ENCODE measurements around the gene UBAC2. TPM values are rescaled to one million over a fixed set of nuclear protein-coding genes. Genes with fewer than 3 reads are reported as not detected.

UBAC2 gene
- total RNA-seq, 4 donors from 2014 or later, result 51.0 to 71.5 (median 61.1) TPM

GRCh38 chr13:99224021-99224420, 23.4 kb downstream of the UBAC2 start:
- H3K27me3 ChIP-seq, result no peaks in the 10 kb centered on the region
- TF ChIP-seq CTCF (IDR thresholded peaks at IDR 0.05 in 4 of 5, conservative IDR thresholded peaks at IDR 0.05 in 1 of 5), result no peak
- no peak for TF ChIP-seq POLR2A (IDR thresholded peaks at IDR 0.05)
- intact Hi-C loops (cut with DNase I; ENCODE audit: low total_unique reads) (loop anchor here (5.0 to 10.0 kb wide), 2 partner anchors 33 to 91 kb away; partner anchors contain the start of gene GPR18), in situ Hi-C loops (cut with MboI; ENCODE audit: low sequenced_read_pairs in 4 of 4) (no loop called here)
- ATAC-seq, result no peak
- H3K4me3 ChIP-seq, result no peak overlapping the region
- no peaks in the 10 kb centered on the region for H3K9me3 ChIP-seq
- no peak for DNase-seq
- peak overlapping the region; percentile 20 to 84 (median 53) for H3K27ac ChIP-seq
- no peaks in the 10 kb centered on the region for H3K36me3 ChIP-seq
- H3K4me1 ChIP-seq, result peaks cover 81 to 89% of the 10 kb centered on the region in 2 donors

- H3K4me3 ChIP-seq, result no peak overlapping the region
- H3K9me3 ChIP-seq, result no peaks in the 10 kb centered on the region
- intact Hi-C loops (cut with DNase I; ENCODE audit: low total_unique reads), result loop anchor here (10.0 kb wide), 1 partner anchor 90 kb away; no protein-coding TSS in a partner anchor
- DNase-seq (no peak), ATAC-seq (no peak)
- TF ChIP-seq POLR2A (IDR thresholded peaks at IDR 0.05) (no peak), CTCF (IDR thresholded peaks at IDR 0.05 in 4 of 5, conservative IDR thresholded peaks at IDR 0.05 in 1 of 5) (no peak)
- H3K36me3 ChIP-seq, result no peaks in the 10 kb centered on the region
- peak overlapping the region in 2 of 4 donors; percentile 71 to 84 for H3K27ac ChIP-seq
- in situ Hi-C loops (cut with MboI; ENCODE audit: low sequenced_read_pairs in 4 of 4), result no loop called here
- H3K4me1 ChIP-seq, result peaks cover 82 to 89% of the 10 kb centered on the region in 2 donors
- no peaks in the 10 kb centered on the region for H3K27me3 ChIP-seq
Observed at GRCh38 chr13:99225078-99225477, 24.4 kb downstream of the UBAC2 start.

- Histone ChIP-seq H3K27me3 (no peaks in the 10 kb centered on the region), H3K36me3 (no peaks in the 10 kb centered on the region), H3K4me1 (peaks cover 79 to 86% of the 10 kb centered on the region in 2 donors), H3K9me3 (no peaks in the 10 kb centered on the region), H3K27ac (peak overlapping the region; percentile 39 to 84 (median 56)), H3K4me3 (no peak overlapping the region)
- ATAC-seq (no peak), DNase-seq (no peak)
- TF ChIP-seq CTCF (IDR thresholded peaks at IDR 0.05 in 4 of 5, conservative IDR thresholded peaks at IDR 0.05 in 1 of 5) (no peak), POLR2A (IDR thresholded peaks at IDR 0.05) (no peak)
- in situ Hi-C loops (cut with MboI; ENCODE audit: low sequenced_read_pairs in 4 of 4), result no loop called here
- intact Hi-C loops (cut with DNase I; ENCODE audit: low total_unique reads), result loop anchor here (10.0 kb wide), 1 partner anchor 88 kb away; no protein-coding TSS in a partner anchor
Observed at GRCh38 chr13:99226513-99226912, 25.9 kb downstream of the UBAC2 start.

- intact Hi-C loops (cut with DNase I; ENCODE audit: low total_unique reads), result loop anchor here (10.0 kb wide), 1 partner anchor 87 kb away; no protein-coding TSS in a partner anchor
Observed at GRCh38 chr13:99227331-99227900, 26.8 kb downstream of the UBAC2 start.

GRCh38 chr13:99227909-99228688, 27.4 kb downstream of the UBAC2 start:
- H3K4me3 ChIP-seq, result no peak overlapping the region

More at GRCh38 chr13:99227331-99227900, 26.8 kb downstream of the UBAC2 start:
- no peak overlapping the region for H3K4me3 ChIP-seq
- H3K36me3 ChIP-seq, result no peaks in the 10 kb centered on the region
- in situ Hi-C loops (cut with MboI; ENCODE audit: low sequenced_read_pairs in 4 of 4), result no loop called here
- TF ChIP-seq POLR2A (IDR thresholded peaks at IDR 0.05), result no peak
- ATAC-seq, result no peak
- DNase-seq, result no peak
- H3K27me3 ChIP-seq, result no peaks in the 10 kb centered on the region
- no peaks in the 10 kb centered on the region for H3K9me3 ChIP-seq
- peak overlapping the region; percentile 63 to 84 (median 68) for H3K27ac ChIP-seq
- peaks cover 81 to 84% of the 10 kb centered on the region in 2 donors for H3K4me1 ChIP-seq

More at GRCh38 chr13:99227909-99228688, 27.4 kb downstream of the UBAC2 start:
- DNase-seq (peak; percentile 40 to 87), ATAC-seq (peak; percentile 76 to 92)
- intact Hi-C loops (cut with DNase I; ENCODE audit: low total_unique reads) (loop anchor here (10.0 kb wide), 1 partner anchor 87 kb away; no protein-coding TSS in a partner anchor), in situ Hi-C loops (cut with MboI; ENCODE audit: low sequenced_read_pairs in 4 of 4) (no loop called here)
- no peak for TF ChIP-seq POLR2A (IDR thresholded peaks at IDR 0.05)
- no peak for TF ChIP-seq CTCF (IDR thresholded peaks at IDR 0.05 in 4 of 5, conservative IDR thresholded peaks at IDR 0.05 in 1 of 5)
- no peaks in the 10 kb centered on the region for H3K9me3 ChIP-seq
- H3K4me1 ChIP-seq, result peaks cover 77 to 83% of the 10 kb centered on the region in 2 donors
- H3K27ac ChIP-seq, result peak overlapping the region; percentile 63 to 84 (median 72)
- no peaks in the 10 kb centered on the region for H3K27me3 ChIP-seq
- H3K36me3 ChIP-seq, result no peaks in the 10 kb centered on the region
